ENCODE measurements around the gene CTSV.

DNA sequence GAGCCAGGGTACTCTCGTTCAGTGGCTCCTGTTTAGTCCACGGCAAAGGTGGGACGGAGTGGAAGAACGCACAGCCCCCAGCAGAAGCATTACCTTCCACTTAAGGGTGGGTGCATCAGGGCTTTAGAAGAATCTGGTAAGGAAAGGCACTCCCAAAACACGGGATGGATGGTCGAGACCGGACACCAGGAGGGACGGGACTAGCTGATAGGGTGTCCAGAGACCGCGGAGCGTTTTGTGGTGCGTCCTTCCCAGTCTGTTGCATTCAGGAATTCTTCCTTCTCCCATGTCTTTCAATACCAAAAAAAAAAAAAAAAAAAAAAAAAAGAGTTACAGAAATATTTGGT, 545 bp upstream of the CTSV start:
- no peak for TF ChIP-seq POLR2AphosphoS5 (IDR thresholded peaks at IDR 0.05)
- TF ChIP-seq, protein P1, sequence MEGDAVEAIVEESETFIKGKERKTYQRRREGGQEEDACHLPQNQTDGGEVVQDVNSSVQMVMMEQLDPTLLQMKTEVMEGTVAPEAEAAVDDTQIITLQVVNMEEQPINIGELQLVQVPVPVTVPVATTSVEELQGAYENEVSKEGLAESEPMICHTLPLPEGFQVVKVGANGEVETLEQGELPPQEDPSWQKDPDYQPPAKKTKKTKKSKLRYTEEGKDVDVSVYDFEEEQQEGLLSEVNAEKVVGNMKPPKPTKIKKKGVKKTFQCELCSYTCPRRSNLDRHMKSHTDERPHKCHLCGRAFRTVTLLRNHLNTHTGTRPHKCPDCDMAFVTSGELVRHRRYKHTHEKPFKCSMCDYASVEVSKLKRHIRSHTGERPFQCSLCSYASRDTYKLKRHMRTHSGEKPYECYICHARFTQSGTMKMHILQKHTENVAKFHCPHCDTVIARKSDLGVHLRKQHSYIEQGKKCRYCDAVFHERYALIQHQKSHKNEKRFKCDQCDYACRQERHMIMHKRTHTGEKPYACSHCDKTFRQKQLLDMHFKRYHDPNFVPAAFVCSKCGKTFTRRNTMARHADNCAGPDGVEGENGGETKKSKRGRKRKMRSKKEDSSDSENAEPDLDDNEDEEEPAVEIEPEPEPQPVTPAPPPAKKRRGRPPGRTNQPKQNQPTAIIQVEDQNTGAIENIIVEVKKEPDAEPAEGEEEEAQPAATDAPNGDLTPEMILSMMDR (IDR thresholded peaks at IDR 0.05): no peak
